GM21825 (cell line): ENCODE data around the gene TTC28.

Source experiments
- ATAC-seq: cut with Tn5 transposase; IDR thresholded peaks from one replicate; pipeline ENCODE4 v1.9.1; 2021; ENCODE audit warnings: mild to moderate bottlenecking, moderate library complexity; ENCODE audit not compliant: unreplicated experiment

TTC28 gene

GRCh38 chr22:28412109-28412508 is 267.5 kb downstream of the TTC28 start:
- ATAC-seq, result no peak

GRCh38 chr22:28411125-28411524 is 268.5 kb downstream of the TTC28 start:
- no peak for ATAC-seq

DNA sequence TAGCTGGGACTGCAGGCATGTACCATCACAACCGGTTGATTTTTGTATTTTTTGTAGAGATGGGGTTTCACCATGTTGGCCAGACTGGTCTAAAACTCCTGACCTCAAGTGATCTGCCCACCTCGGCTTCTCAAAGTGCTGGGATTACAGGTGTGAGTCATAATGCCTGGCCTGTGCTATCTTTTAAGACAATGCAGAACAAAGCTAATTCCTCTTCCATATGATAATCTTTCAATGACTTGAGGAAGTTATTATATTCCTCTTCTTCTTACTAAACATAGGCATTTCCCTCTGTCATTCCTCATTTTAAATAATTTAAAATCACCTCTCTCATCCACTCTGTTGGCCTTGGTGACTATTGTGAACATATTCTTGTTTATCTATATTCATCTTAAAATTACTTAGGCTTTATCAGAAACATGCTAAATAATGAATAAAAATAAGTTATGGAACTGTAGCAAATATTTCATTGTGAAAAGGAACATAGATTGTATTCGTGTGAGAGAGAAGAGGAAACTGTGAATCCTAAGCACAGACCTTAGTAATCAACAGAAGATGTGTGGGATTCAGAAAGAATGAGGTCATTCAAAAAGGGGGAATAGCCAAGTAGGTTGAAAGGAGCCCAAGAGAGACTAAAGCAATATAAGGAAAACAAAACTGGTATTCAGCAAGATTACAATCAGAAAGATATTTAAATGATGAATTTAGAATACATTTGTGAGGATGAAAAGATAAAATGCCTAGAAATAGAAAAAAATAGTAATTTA is 269.4 kb downstream of the TTC28 start:
- no peak for ATAC-seq

DNA sequence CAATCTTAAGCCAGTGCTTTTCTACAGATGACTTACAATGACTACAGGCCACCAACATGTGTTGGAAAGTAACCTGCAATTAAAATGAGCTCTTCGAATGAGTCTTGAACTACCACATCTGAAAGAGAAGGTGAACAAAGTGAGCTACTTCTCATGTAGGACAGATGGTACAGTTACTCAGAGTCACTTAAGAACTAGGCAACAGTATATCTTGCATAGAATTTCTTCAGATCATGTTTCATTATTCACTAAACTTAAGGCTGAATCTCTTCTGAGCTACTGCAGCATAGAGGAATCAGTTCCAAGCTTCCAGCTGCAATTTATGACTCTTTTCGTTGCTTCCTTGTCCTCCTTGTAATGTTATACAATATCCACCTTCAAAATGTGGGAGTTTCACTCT is 270.9 kb downstream of the TTC28 start:
- no peak for ATAC-seq

GRCh38 chr22:28407645-28408044 is 272.0 kb downstream of the TTC28 start:
- no peak for ATAC-seq

DNA sequence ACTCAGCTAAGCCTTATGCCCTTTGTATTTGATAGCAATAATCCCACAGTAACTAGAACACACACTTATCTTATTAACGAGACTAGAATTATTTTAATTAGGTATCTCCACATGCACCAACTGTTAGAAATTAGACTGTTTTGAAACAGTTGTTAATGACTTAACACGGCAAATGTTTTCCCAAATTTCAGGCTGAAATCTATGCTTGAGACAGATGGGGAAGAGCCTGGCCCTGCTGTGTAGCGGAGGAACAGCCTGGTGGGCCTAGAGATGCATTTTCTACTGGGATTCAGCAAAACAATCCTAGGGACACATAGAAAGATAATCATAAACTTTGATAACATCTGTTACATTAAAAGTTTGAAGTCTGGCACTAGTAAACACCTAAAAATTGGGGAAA is 273.4 kb downstream of the TTC28 start:
- no peak for ATAC-seq

DNA sequence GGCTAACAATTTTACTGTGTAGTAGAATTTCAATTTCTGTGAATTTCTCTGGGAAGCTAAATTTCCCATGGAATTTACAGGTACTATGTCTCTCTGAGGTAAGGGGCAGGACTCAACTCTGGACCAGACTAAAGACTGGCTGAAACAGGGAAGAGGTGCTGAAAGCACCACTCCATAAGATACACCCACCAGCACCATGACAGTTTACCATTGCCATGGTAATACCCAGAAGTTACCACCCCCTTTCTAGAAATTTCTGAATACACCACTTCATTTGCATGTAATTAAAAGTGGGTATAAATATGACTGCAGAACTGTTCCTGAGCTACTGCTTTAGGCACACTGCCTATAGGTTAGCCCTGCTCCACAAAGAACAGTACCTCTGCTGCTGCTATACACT is 274.1 kb downstream of the TTC28 start:
- ATAC-seq, result no peak

GRCh38 chr22:28402539-28402938 is 277.1 kb downstream of the TTC28 start:
- ATAC-seq, result no peak

GRCh38 chr22:28402060-28402459 is 277.6 kb downstream of the TTC28 start:
- no peak for ATAC-seq

DNA sequence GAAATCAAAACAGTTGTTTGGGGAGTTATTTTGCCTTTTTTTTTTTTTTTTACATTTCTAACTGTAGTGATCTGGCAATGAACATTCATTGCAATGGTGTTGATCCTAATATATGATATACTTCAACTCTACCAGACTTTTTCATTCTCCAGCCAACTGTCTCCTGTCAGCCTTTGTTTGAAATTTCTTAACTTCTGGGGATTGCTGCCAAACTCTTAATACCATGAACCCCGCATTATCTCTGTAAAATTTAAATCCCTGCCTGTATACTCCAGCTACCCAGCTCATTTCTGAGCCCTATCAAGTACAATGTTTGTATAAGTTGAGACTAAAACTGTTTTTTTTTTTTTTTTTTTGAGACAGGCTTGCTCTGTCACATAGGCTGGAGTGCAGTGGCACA is 280.7 kb downstream of the TTC28 start:
- ATAC-seq, result no peak

- no peak for ATAC-seq
Measured at GRCh38 chr22:28398355-28398754, 281.3 kb downstream of the TTC28 start.

DNA sequence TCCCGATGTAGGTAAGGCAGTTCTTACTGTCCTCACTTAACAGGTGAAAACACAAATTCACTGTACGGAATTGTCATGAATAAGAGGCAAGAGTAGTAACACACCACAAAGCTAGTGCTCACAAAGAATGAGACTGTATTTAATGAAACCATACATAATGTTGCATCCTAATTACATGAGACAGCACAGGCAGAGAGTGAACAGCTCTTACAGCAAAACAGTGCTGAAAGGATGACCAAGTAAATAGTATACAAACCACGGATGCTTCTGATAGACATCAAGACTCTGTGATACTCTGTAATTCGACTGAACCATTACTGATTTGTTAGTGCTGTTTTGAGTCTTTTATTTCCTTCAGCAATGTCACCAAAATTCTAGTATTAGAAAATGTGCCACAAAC is 282.3 kb downstream of the TTC28 start:
- no peak for ATAC-seq

- ATAC-seq, result no peak
Measured at GRCh38 chr22:28395920-28396753, 283.5 kb downstream of the TTC28 start.

DNA sequence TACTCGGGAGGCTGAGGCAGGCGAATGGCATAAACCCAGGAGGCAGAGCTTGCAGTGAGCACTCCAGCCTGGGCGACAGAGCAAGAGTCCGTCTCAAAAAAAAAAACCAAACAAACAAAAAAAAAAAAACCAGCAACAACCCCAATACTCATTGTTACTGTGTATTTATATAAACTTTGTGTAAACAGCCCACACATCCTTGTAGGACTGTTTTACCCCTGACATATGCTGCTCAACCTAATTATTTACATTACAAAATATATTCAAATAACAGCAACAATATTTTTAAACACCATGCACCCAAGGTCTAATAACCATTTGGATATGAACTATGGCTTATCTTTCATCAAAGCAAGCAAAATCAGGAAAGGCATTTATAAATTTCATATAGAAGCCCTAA is 284.1 kb downstream of the TTC28 start:
- ATAC-seq, result no peak

GRCh38 chr22:28394513-28395110 is 285.0 kb downstream of the TTC28 start:
- ATAC-seq, result no peak

DNA sequence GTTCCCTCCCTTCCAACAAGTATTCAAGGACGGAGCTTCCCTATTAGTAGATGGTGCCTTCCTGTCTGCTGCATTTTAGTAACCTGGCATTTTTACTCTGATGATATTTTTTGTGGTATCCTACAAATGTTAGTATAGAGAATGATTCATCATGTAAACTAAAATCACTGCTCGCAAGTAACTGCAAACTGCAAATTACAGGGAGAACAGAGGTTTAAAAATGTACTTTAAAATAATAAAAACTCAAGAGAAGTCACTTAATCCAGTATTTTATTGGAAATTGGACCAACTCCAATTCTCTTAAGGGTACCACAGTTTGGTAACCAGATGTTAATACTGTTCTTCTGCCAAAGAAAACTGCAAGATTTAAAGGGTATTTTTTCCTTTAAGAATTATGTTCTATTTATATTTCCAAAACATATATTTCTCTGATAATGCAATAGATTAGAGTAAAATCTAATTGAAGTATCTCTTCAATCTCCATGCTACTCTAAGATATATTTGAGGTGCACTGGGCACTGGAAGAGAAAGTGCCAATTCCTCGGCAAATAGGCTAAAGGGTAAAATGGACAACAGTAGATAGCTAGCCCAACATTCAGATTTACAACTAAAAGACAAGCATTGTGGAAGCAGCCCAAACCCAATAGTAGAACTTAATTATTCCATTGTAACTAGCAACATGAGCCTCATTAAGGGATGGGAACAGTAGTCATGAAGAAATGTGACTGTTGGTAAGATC is 298.0 kb downstream of the TTC28 start:
- ATAC-seq, result no peak

GRCh38 chr22:28379951-28380350 is 299.7 kb downstream of the TTC28 start:
- no peak for ATAC-seq

- ATAC-seq, result no peak
Measured at GRCh38 chr22:28379075-28379779, 300.4 kb downstream of the TTC28 start.

GRCh38 chr22:28375761-28376534 is 303.7 kb downstream of the TTC28 start:
- ATAC-seq, result no peak

GRCh38 chr22:28373831-28374230 is 305.8 kb downstream of the TTC28 start:
- no peak for ATAC-seq
